ENCODE measurements around the gene KLHDC4. TPM values are rescaled to one million over a fixed set of nuclear protein-coding genes. Genes with fewer than 3 reads are reported as not detected.

The KLHDC4 gene
- total RNA-seq, 3 donors from 2014 or later (not counting 1 experiment from before 2014, with no cell fraction given), result 210 to 311 (median 210) TPM

- H3K27ac Mint-ChIP-seq, result no peak overlapping the region
- ATAC-seq, result no peak
- no peak for TF ChIP-seq CTCF (IDR thresholded peaks at IDR 0.05)
- H3K4me3 Mint-ChIP-seq, result no peak overlapping the region
- Histone ChIP-seq H3K36me3 (ENCODE audit: control insufficient read depth, insufficient read depth, low read length) (peaks cover 15% of the 10 kb centered on the region), H3K27me3 (ENCODE audit: control insufficient read depth, insufficient read depth, low read length) (no peaks in the 10 kb centered on the region), H3K4me1 (ENCODE audit: control insufficient read depth, insufficient read depth, low read length) (peaks cover 8% of the 10 kb centered on the region), H3K9me3 (ENCODE audit: control insufficient read depth, insufficient read depth, low read length) (no peaks in the 10 kb centered on the region), H3K4me3 (ENCODE audit: low read length) (no peak overlapping the region), H3K27ac (ENCODE audit: low read length) (no peak overlapping the region)
- peaks cover 5 to 6% of the 10 kb centered on the region in 2 donors for H3K4me1 Mint-ChIP-seq
- no peaks in the 10 kb centered on the region for H3K36me3 Mint-ChIP-seq
- 92% methylated on average over 12 of the region's 12 CpGs for WGBS (ENCODE audit: insufficient coverage)
- intact Hi-C loops (cut with micrococcal nuclease), result no loop called here
- no peak for DNase-seq
- H3K27me3 Mint-ChIP-seq (ENCODE audit: low read depth in 2 of 2), result no peaks in the 10 kb centered on the region
- no peaks in the 10 kb centered on the region for H3K9me3 Mint-ChIP-seq
Observed at GRCh38 chr16:87692756-87693155, 73.0 kb downstream of the KLHDC4 start.

- ATAC-seq (peak in 1 of 3 donors; percentile 20), DNase-seq (no peak)
- Histone ChIP-seq H3K4me1 (ENCODE audit: control insufficient read depth, insufficient read depth, low read length) (peaks cover 8% of the 10 kb centered on the region), H3K27ac (ENCODE audit: low read length) (no peak overlapping the region), H3K27me3 (ENCODE audit: control insufficient read depth, insufficient read depth, low read length) (no peaks in the 10 kb centered on the region), H3K9me3 (ENCODE audit: control insufficient read depth, insufficient read depth, low read length) (no peaks in the 10 kb centered on the region), H3K4me3 (ENCODE audit: low read length) (no peak overlapping the region), H3K36me3 (ENCODE audit: control insufficient read depth, insufficient read depth, low read length) (peaks cover 15% of the 10 kb centered on the region)
- H3K36me3 Mint-ChIP-seq, result no peaks in the 10 kb centered on the region
- H3K9me3 Mint-ChIP-seq, result no peaks in the 10 kb centered on the region
- intact Hi-C loops (cut with micrococcal nuclease), result no loop called here
- TF ChIP-seq CTCF (IDR thresholded peaks at IDR 0.05), result no peak
- peaks cover 0 to 4% of the 10 kb centered on the region in 2 donors for H3K4me1 Mint-ChIP-seq
- no peaks in the 10 kb centered on the region for H3K27me3 Mint-ChIP-seq (ENCODE audit: low read depth in 2 of 2)
- H3K4me3 Mint-ChIP-seq, result no peak overlapping the region
- no peak overlapping the region for H3K27ac Mint-ChIP-seq
- WGBS (ENCODE audit: insufficient coverage), result 94% methylated on average over 6 of the region's 7 CpGs
Observed at GRCh38 chr16:87692176-87692575, 73.6 kb downstream of the KLHDC4 start.

DNA sequence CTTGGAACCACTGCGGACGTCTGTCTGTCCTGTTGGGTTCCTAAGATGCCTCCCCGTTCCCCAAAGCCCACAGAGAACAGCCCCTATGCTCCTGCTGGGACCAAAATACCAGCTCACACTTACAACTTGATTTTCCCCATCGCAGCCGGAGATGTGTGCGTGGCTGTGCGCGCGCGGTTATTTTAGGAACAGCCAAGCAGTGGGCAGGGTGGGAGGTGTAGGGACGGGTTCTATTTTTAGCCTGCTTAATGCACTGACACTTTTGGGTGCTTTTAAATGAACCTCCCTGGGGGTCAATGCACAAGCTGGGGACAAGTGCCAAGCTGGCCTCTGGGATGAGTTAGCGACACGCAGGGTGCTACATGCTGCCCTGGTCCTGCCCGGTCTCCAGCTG is 74.1 kb downstream of the KLHDC4 start:
- Histone ChIP-seq H3K27me3 (ENCODE audit: control insufficient read depth, insufficient read depth, low read length) (no peaks in the 10 kb centered on the region), H3K36me3 (ENCODE audit: control insufficient read depth, insufficient read depth, low read length) (peaks cover 15% of the 10 kb centered on the region), H3K4me3 (ENCODE audit: low read length) (no peak overlapping the region), H3K27ac (ENCODE audit: low read length) (no peak overlapping the region), H3K9me3 (ENCODE audit: control insufficient read depth, insufficient read depth, low read length) (no peaks in the 10 kb centered on the region), H3K4me1 (ENCODE audit: control insufficient read depth, insufficient read depth, low read length) (peaks cover 8% of the 10 kb centered on the region)
- WGBS (ENCODE audit: insufficient coverage), result 56% methylated on average over 14 of the region's 14 CpGs
- Mint-ChIP-seq H3K36me3 (no peaks in the 10 kb centered on the region), H3K9me3 (no peaks in the 10 kb centered on the region), H3K27ac (peak overlapping the region in 1 of 2 donors; percentile 57), H3K27me3 (ENCODE audit: low read depth in 2 of 2) (no peaks in the 10 kb centered on the region), H3K4me1 (peaks cover 0 to 4% of the 10 kb centered on the region in 2 donors), H3K4me3 (no peak overlapping the region)
- DNase-seq (no peak), ATAC-seq (peak in 1 of 3 donors; percentile 8)
- intact Hi-C loops (cut with micrococcal nuclease), result no loop called here
- no peak for TF ChIP-seq CTCF (IDR thresholded peaks at IDR 0.05)

Measured in natural killer cell (primary cell).